ENCODE data around the gene ELMO1. TPM values are rescaled to one million over a fixed set of nuclear protein-coding genes. Genes with fewer than 3 reads are reported as not detected.

ELMO1 gene
- total RNA-seq, 1 experiment from 2014 or later, result 1.1 TPM

DNA sequence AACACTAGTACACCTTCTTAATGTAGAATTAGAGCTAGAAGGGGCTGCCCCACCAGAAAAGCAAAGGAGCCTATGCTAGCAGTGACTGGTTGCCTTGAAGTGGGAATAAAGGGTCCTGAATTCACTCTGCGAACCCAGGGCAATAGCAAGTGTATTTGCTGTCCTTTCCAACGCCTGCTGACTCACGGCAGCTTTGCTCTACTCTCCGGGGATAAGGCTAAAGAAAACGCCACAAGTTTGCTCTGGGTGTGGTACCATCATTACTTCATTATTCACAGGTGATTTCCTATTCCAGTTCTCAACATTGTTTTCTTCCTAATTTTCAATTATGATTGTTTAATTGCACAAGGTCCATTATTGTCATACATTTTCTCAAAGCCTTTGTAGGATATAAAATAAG lies 503.8 kb downstream of the ELMO1 start:
- H3K27ac ChIP-seq (ENCODE audit: low read depth, low read length), result no peak overlapping the region
- no peaks in the 10 kb centered on the region for H3K36me3 ChIP-seq (ENCODE audit: control insufficient read depth in 1 of 2, insufficient read depth in 2 of 2, low read length in 2 of 2)
- no peak overlapping the region for H3K4me2 ChIP-seq (ENCODE audit: low read length)
- ChIA-PET POLR2A (no interaction called here), CTCF (no interaction called here), RAD21 (ENCODE audit: low non-redundant PET in 1 of 2, low total read pairs in 2 of 2, uncharacterized antibody in 2 of 2, unreplicated experiment in 2 of 2) (no interaction called here)
- DNase-seq (ENCODE audit: low read depth, low spot score) (no peak), ATAC-seq (no peak)
- H3K9me2 ChIP-seq (ENCODE audit: insufficient read depth), result no peaks in the 10 kb centered on the region
- H3K9ac ChIP-seq (ENCODE audit: low read length), result no peak overlapping the region
- no peaks in the 10 kb centered on the region for H4K20me1 ChIP-seq (ENCODE audit: insufficient read depth)
- no peak overlapping the region for H3K4me3 ChIP-seq (replicated peaks in 1 of 2; ENCODE audit: low read depth in 1 of 2, low read length in 2 of 2)
- H2AFZ ChIP-seq (ENCODE audit: low read depth, low read length, poor library complexity, severe bottlenecking), result no peak overlapping the region
- no peak for TF ChIP-seq CEBPB (IDR thresholded peaks at IDR 0.05; ENCODE audit: low read depth)
- no peak for TF ChIP-seq POLR2A (IDR thresholded peaks at IDR 0.05; ENCODE audit: borderline replicate concordance, extremely low read depth, insufficient read depth, insufficient read length)
- TF ChIP-seq TCF7L2 (IDR thresholded peaks at IDR 0.05; ENCODE audit: borderline replicate concordance, extremely low read depth, insufficient read depth, insufficient read length), result no peak
- no peaks in the 10 kb centered on the region for H3K79me2 ChIP-seq (ENCODE audit: insufficient read depth, low read length)
- no TSS peak for BruUV-seq (replicated peaks)
- H3K4me1 ChIP-seq (ENCODE audit: control insufficient read depth in 1 of 2, insufficient read depth in 2 of 2, low read length in 2 of 2), result no peaks in the 10 kb centered on the region
- no peaks in the 10 kb centered on the region; the same call in 1 of the 2 replicates for H3K27me3 ChIP-seq (ENCODE audit: insufficient read depth, low read length)
- no peaks in the 10 kb centered on the region for H3K9me3 ChIP-seq (ENCODE audit: control insufficient read depth in 1 of 2, insufficient read depth in 1 of 2, low read depth in 1 of 2, low read length in 2 of 2)
- intact Hi-C loops (cut with micrococcal nuclease), result no loop called here

DNA sequence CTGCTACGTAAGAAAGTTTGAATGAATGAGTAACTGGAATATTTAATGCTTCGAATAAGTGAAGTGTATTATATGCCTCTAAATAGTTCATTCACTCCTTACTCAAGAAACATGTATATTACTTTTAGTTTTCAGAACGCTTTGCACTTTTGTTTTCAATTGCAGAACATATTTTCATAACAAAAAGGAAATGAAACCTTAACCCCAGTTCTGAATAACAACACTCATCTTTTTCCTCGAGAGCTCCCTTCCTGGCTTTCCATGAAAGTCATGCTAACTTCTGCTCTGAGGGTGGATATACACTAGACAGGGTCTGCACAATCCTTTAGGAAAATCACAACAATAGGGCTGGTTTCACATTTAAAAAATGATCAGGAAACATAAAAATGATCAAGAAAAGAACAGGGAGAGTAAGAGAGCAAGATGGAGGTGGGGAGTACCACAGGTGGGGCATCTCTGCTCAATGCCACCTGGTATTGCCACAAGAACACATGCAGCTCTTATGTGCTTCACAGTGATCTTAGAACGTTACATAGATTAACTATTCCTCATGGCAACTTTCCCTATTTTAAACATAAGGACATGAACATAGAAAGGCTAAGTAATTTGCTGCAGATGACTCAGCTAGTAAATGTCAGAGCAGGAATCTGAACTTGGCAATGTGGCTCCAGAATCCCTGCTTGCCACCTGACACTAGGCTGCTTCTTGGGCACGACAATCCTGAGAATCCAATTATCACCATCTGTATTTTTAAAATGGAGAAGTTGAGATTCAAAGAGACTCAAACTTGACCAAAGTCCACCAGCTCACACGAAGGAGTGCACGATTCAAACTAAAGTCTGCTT lies 504.9 kb downstream of the ELMO1 start:
- ATAC-seq (no peak), DNase-seq (ENCODE audit: low read depth, low spot score) (no peak)
- CTCF ChIA-PET, result no interaction called here
- peaks cover 0 to under 1% of the 10 kb centered on the region in 2 experiments; a peak in 1 of 4 replicates for H3K9me3 ChIP-seq (ENCODE audit: control insufficient read depth in 1 of 2, insufficient read depth in 1 of 2, low read depth in 1 of 2, low read length in 2 of 2)
- intact Hi-C loops (cut with micrococcal nuclease), result no loop called here
- POLR2A ChIA-PET, result no interaction called here
- no peak overlapping the region for H3K27ac ChIP-seq (ENCODE audit: low read depth, low read length)
- no peaks in the 10 kb centered on the region for H3K79me2 ChIP-seq (ENCODE audit: insufficient read depth, low read length)
- no peak overlapping the region for H3K9ac ChIP-seq (ENCODE audit: low read length)
- H3K9me2 ChIP-seq (ENCODE audit: insufficient read depth), result no peaks in the 10 kb centered on the region
- H3K4me2 ChIP-seq (ENCODE audit: low read length), result no peak overlapping the region
- no peaks in the 10 kb centered on the region; the same call in 1 of the 2 replicates for H3K27me3 ChIP-seq (ENCODE audit: insufficient read depth, low read length)
- H3K4me3 ChIP-seq (replicated peaks in 1 of 2; ENCODE audit: low read depth in 1 of 2, low read length in 2 of 2), result no peak overlapping the region
- RAD21 ChIA-PET (ENCODE audit: low non-redundant PET in 1 of 2, low total read pairs in 2 of 2, uncharacterized antibody in 2 of 2, unreplicated experiment in 2 of 2), result no interaction called here
- no peaks in the 10 kb centered on the region for H4K20me1 ChIP-seq (ENCODE audit: insufficient read depth)
- H3K36me3 ChIP-seq (ENCODE audit: control insufficient read depth in 1 of 2, insufficient read depth in 2 of 2, low read length in 2 of 2), result no peaks in the 10 kb centered on the region
- H3K4me1 ChIP-seq (ENCODE audit: control insufficient read depth in 1 of 2, insufficient read depth in 2 of 2, low read length in 2 of 2), result no peaks in the 10 kb centered on the region
- BruUV-seq (replicated peaks), result no TSS peak
- no peak overlapping the region for H2AFZ ChIP-seq (ENCODE audit: low read depth, low read length, poor library complexity, severe bottlenecking)
- no peak for TF ChIP-seq SP1 (IDR thresholded peaks at IDR 0.05; ENCODE audit: low read depth)
- TF ChIP-seq ZFX (IDR thresholded peaks at IDR 0.05), result no peak
- no peak for TF ChIP-seq EGR1 (IDR thresholded peaks at IDR 0.05; ENCODE audit: low read depth)
- TF ChIP-seq, protein P1, sequence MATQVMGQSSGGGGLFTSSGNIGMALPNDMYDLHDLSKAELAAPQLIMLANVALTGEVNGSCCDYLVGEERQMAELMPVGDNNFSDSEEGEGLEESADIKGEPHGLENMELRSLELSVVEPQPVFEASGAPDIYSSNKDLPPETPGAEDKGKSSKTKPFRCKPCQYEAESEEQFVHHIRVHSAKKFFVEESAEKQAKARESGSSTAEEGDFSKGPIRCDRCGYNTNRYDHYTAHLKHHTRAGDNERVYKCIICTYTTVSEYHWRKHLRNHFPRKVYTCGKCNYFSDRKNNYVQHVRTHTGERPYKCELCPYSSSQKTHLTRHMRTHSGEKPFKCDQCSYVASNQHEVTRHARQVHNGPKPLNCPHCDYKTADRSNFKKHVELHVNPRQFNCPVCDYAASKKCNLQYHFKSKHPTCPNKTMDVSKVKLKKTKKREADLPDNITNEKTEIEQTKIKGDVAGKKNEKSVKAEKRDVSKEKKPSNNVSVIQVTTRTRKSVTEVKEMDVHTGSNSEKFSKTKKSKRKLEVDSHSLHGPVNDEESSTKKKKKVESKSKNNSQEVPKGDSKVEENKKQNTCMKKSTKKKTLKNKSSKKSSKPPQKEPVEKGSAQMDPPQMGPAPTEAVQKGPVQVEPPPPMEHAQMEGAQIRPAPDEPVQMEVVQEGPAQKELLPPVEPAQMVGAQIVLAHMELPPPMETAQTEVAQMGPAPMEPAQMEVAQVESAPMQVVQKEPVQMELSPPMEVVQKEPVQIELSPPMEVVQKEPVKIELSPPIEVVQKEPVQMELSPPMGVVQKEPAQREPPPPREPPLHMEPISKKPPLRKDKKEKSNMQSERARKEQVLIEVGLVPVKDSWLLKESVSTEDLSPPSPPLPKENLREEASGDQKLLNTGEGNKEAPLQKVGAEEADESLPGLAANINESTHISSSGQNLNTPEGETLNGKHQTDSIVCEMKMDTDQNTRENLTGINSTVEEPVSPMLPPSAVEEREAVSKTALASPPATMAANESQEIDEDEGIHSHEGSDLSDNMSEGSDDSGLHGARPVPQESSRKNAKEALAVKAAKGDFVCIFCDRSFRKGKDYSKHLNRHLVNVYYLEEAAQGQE (IDR thresholded peaks at IDR 0.05; ENCODE audit: low read depth), result no peak
- no peak for TF ChIP-seq YY1 (IDR thresholded peaks at IDR 0.05; ENCODE audit: extremely low read depth, insufficient replicate concordance, low read depth, low read length)
- no peak for TF ChIP-seq JUND (IDR thresholded peaks at IDR 0.05)
- TF ChIP-seq TCF7L2 (IDR thresholded peaks at IDR 0.05; ENCODE audit: borderline replicate concordance, extremely low read depth, insufficient read depth, insufficient read length), result no peak
- TF ChIP-seq CEBPB (IDR thresholded peaks at IDR 0.05; ENCODE audit: low read depth), result no peak
- TF ChIP-seq, protein P2, sequence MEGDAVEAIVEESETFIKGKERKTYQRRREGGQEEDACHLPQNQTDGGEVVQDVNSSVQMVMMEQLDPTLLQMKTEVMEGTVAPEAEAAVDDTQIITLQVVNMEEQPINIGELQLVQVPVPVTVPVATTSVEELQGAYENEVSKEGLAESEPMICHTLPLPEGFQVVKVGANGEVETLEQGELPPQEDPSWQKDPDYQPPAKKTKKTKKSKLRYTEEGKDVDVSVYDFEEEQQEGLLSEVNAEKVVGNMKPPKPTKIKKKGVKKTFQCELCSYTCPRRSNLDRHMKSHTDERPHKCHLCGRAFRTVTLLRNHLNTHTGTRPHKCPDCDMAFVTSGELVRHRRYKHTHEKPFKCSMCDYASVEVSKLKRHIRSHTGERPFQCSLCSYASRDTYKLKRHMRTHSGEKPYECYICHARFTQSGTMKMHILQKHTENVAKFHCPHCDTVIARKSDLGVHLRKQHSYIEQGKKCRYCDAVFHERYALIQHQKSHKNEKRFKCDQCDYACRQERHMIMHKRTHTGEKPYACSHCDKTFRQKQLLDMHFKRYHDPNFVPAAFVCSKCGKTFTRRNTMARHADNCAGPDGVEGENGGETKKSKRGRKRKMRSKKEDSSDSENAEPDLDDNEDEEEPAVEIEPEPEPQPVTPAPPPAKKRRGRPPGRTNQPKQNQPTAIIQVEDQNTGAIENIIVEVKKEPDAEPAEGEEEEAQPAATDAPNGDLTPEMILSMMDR (IDR thresholded peaks at IDR 0.05 in 2 of 3, conservative IDR thresholded peaks at IDR 0.05 in 1 of 3; ENCODE audit: borderline replicate concordance in 1 of 3, insufficient read depth in 1 of 3, low read depth in 2 of 3, low read length in 2 of 3), result no peak
- TF ChIP-seq ZNF274 (IDR thresholded peaks at IDR 0.05; ENCODE audit: low read depth, low read length), result no peak
- no peak for TF ChIP-seq SIN3A (IDR thresholded peaks at IDR 0.05; ENCODE audit: low read depth)
- no peak for TF ChIP-seq POLR2A (IDR thresholded peaks at IDR 0.05; ENCODE audit: borderline replicate concordance, extremely low read depth, insufficient read depth, insufficient read length)
- TF ChIP-seq EZH2 (IDR thresholded peaks at IDR 0.05), result no peak
- TF ChIP-seq, protein P3, sequence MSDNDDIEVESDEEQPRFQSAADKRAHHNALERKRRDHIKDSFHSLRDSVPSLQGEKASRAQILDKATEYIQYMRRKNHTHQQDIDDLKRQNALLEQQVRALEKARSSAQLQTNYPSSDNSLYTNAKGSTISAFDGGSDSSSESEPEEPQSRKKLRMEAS (IDR thresholded peaks at IDR 0.05), result no peak
